Stimulated activated CD8-positive, alpha-beta memory T cell treated with anti-CD3 and anti-CD28 coated beads, Interleukin-15, amount 100 ng/mL, for 24 hours (primary cell): ENCODE measurements around the gene CCNF.

Experiments used
- DNase-seq: peaks from one replicate; pipeline ENCODE4 v3.0.0-alpha.2; 2020; ENCODE audit warnings: low read depth

CCNF gene

GRCh38 chr16:2485811-2486507 lies 56.7 kb downstream of the CCNF start:
- DNase-seq, result no peak

- no peak for DNase-seq
Measured at GRCh38 chr16:2486645-2487516, 57.6 kb downstream of the CCNF start.

- no peak for DNase-seq
Measured at GRCh38 chr16:2487517-2487842, 58.2 kb downstream of the CCNF start.

- no peak for DNase-seq
Measured at GRCh38 chr16:2487903-2488531, 58.8 kb downstream of the CCNF start.

GRCh38 chr16:2489581-2489980 lies 60.3 kb downstream of the CCNF start:
- no peak for DNase-seq

- DNase-seq, result no peak
Measured at GRCh38 chr16:2490190-2491105, 61.2 kb downstream of the CCNF start.

- no peak for DNase-seq
Measured at GRCh38 chr16:2492292-2492691, 63.0 kb downstream of the CCNF start.

GRCh38 chr16:2493605-2494004 lies 64.4 kb downstream of the CCNF start:
- no peak for DNase-seq

GRCh38 chr16:2494616-2495015 lies 65.4 kb downstream of the CCNF start:
- DNase-seq, result no peak

- no peak for DNase-seq
Measured at GRCh38 chr16:2495041-2495440, 65.8 kb downstream of the CCNF start.

GRCh38 chr16:2496223-2497115 lies 67.2 kb downstream of the CCNF start:
- DNase-seq, result no peak

- DNase-seq, result no peak
Measured at GRCh38 chr16:2497116-2497630, 67.9 kb downstream of the CCNF start.

GRCh38 chr16:2497695-2498484 lies 68.6 kb downstream of the CCNF start:
- no peak for DNase-seq

- no peak for DNase-seq
Measured at GRCh38 chr16:2498531-2499253, 69.4 kb downstream of the CCNF start.

GRCh38 chr16:2499454-2499853 lies 70.2 kb downstream of the CCNF start:
- no peak for DNase-seq

- no peak for DNase-seq
Measured at GRCh38 chr16:2499890-2500429, 70.7 kb downstream of the CCNF start.

- no peak for DNase-seq
Measured at GRCh38 chr16:2500430-2500917, 71.2 kb downstream of the CCNF start.

- DNase-seq, result peak; percentile 74
Measured at GRCh38 chr16:2500918-2501750, 71.9 kb downstream of the CCNF start.
